Measurements from ENCODE around the gene RAPH1. TPM values are rescaled to one million over a fixed set of nuclear protein-coding genes. Genes with fewer than 3 reads are reported as not detected.
"Not testable (repeated sequence)": the region's sequence is repeated elsewhere in the genome, so short reads cannot be mapped to it uniquely, and the experiment has no call there.

The RAPH1 gene
- total RNA-seq, 1 experiment from 2014 or later = 16.5 TPM

GRCh38 chr2:203510256-203510940 is 24.7 kb downstream of the RAPH1 start:
- no peaks in the 10 kb centered on the region for H3K9me3 ChIP-seq (ENCODE audit: insufficient read depth, low read depth)
- no peaks in the 10 kb centered on the region for H3K9me2 ChIP-seq (ENCODE audit: insufficient read depth)
- H3F3A ChIP-seq (ENCODE audit: insufficient read depth, low read depth) = no peaks in the 10 kb centered on the region
- DNase-seq = no peak
- H3K79me2 ChIP-seq (ENCODE audit: low read depth) = 0 out of 2 replicates have a peak, but pooled peaks cover 8% of the 10 kb centered on the region
- intact Hi-C loops (cut with micrococcal nuclease; ENCODE audit: unreplicated experiment) = no loop called here
- no TSS peak for BruUV-seq (replicated peaks)
- no peaks in the 10 kb centered on the region for H3K36me3 ChIP-seq (ENCODE audit: low read depth)
- ChIA-PET CTCF (interaction anchor here (0.6 kb wide), 1 partner anchor 59 kb away, joined by 3 read pairs; no protein-coding TSS in a partner anchor), POLR2A (ENCODE audit: unreplicated experiment) (no interaction called here)
- TF ChIP-seq, protein P1, sequence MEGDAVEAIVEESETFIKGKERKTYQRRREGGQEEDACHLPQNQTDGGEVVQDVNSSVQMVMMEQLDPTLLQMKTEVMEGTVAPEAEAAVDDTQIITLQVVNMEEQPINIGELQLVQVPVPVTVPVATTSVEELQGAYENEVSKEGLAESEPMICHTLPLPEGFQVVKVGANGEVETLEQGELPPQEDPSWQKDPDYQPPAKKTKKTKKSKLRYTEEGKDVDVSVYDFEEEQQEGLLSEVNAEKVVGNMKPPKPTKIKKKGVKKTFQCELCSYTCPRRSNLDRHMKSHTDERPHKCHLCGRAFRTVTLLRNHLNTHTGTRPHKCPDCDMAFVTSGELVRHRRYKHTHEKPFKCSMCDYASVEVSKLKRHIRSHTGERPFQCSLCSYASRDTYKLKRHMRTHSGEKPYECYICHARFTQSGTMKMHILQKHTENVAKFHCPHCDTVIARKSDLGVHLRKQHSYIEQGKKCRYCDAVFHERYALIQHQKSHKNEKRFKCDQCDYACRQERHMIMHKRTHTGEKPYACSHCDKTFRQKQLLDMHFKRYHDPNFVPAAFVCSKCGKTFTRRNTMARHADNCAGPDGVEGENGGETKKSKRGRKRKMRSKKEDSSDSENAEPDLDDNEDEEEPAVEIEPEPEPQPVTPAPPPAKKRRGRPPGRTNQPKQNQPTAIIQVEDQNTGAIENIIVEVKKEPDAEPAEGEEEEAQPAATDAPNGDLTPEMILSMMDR (conservative IDR thresholded peaks at IDR 0.05) = no peak
- no peak for TF ChIP-seq EZH2 (IDR thresholded peaks at IDR 0.05; ENCODE audit: low read depth)
- no peaks in the 10 kb centered on the region for H3K4me1 ChIP-seq (replicated peaks; ENCODE audit: insufficient read depth)
- no peak overlapping the region for H3K4me2 ChIP-seq
- no peaks in the 10 kb centered on the region for H4K20me1 ChIP-seq (ENCODE audit: insufficient read depth)
- H3K27ac ChIP-seq = no peak overlapping the region
- no peak overlapping the region for H2AFZ ChIP-seq
- H3K4me3 ChIP-seq = no peak overlapping the region
- H3K27me3 ChIP-seq (ENCODE audit: insufficient read depth, low read depth) = no peaks in the 10 kb centered on the region

DNA sequence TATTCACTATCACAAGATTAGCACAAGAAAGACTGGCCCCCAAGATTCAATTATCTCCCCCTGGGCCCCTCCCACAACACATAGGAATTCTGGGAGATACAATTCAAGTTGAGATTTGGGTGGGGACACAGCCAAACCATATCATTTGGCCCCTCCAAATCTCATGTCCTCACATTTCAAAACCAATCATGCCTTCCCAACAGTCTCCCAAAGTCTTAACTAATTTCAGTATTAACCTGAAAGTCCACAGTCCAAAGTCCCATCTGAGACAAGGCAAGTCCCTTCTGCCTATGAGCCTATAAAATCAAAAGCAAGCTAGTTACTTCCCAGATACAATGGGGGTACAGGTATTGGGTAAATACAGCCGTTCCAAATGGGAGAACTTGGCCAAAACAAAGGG is 31.6 kb downstream of the RAPH1 start:
- POLR2A ChIA-PET (ENCODE audit: unreplicated experiment) = interaction anchor here (0.7 kb wide), 1 partner anchor 130 kb away, joined by 3 read pairs; no protein-coding TSS in a partner anchor
- CTCF ChIA-PET; H4K20me1 ChIP-seq (ENCODE audit: insufficient read depth): not testable (repeated sequence)

DNA sequence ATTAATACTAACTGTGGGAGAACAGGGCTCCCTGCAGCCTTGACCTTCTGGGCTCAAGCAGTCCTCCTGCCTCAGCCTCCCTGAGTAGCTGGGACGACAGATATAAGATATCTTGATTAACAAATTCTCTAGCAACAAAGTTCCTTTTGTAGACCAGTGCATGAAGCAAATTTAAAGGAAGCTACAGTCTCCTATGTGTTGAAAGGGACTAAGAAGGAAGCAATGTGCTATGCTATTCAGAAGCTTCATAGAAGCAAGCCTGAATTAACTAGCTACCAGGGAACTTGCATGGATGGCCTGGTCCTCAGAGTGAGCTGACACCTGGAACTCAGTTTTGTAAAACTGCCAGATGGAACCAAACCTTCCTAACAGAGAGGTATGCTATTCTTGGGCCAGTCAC is 33.2 kb downstream of the RAPH1 start:
- POLR2A ChIA-PET (ENCODE audit: unreplicated experiment) = no interaction called here
- BruUV-seq (replicated peaks) = no TSS peak
- intact Hi-C loops (cut with micrococcal nuclease; ENCODE audit: unreplicated experiment) = no loop called here
- Histone ChIP-seq H2AFZ (no peak overlapping the region), H3K4me1 (replicated peaks; ENCODE audit: insufficient read depth) (0 out of 2 replicates have a peak, but pooled peaks cover 8% of the 10 kb centered on the region), H3K4me2 (no peak overlapping the region), H3K27me3 (ENCODE audit: insufficient read depth, low read depth) (no peaks in the 10 kb centered on the region), H3K27ac (no peak overlapping the region), H3K79me2 (ENCODE audit: low read depth) (peaks cover 5% of the 10 kb centered on the region; the same call in 1 of the 2 replicates), H3F3A (ENCODE audit: insufficient read depth, low read depth) (no peaks in the 10 kb centered on the region), H3K36me3 (ENCODE audit: low read depth) (no peaks in the 10 kb centered on the region), H3K9me3 (ENCODE audit: insufficient read depth, low read depth) (no peaks in the 10 kb centered on the region), H3K4me3 (no peak overlapping the region), H3K9me2 (ENCODE audit: insufficient read depth) (no peaks in the 10 kb centered on the region), H4K20me1 (ENCODE audit: insufficient read depth) (no peaks in the 10 kb centered on the region)
- CTCF ChIA-PET = no interaction called here
- TF ChIP-seq, protein P1 (conservative IDR thresholded peaks at IDR 0.05) = no peak
- TF ChIP-seq EZH2 (IDR thresholded peaks at IDR 0.05; ENCODE audit: low read depth) = no peak
- no peak for DNase-seq

More for the DNA sequence above, 31.6 kb downstream of the RAPH1 start:
- H3K27ac ChIP-seq; BruUV-seq (replicated peaks); H3K79me2 ChIP-seq (ENCODE audit: low read depth); H3K4me1 ChIP-seq (replicated peaks; ENCODE audit: insufficient read depth); H3F3A ChIP-seq (ENCODE audit: insufficient read depth, low read depth); H3K36me3 ChIP-seq (ENCODE audit: low read depth); H3K9me3 ChIP-seq (ENCODE audit: insufficient read depth, low read depth); H3K4me3 ChIP-seq; H3K27me3 ChIP-seq (ENCODE audit: insufficient read depth, low read depth); H3K4me2 ChIP-seq; H3K9me2 ChIP-seq (ENCODE audit: insufficient read depth); H2AFZ ChIP-seq; intact Hi-C loops (cut with micrococcal nuclease; ENCODE audit: unreplicated experiment); DNase-seq: not testable (repeated sequence)
